ENCODE data around the gene COQ8A.

DNA sequence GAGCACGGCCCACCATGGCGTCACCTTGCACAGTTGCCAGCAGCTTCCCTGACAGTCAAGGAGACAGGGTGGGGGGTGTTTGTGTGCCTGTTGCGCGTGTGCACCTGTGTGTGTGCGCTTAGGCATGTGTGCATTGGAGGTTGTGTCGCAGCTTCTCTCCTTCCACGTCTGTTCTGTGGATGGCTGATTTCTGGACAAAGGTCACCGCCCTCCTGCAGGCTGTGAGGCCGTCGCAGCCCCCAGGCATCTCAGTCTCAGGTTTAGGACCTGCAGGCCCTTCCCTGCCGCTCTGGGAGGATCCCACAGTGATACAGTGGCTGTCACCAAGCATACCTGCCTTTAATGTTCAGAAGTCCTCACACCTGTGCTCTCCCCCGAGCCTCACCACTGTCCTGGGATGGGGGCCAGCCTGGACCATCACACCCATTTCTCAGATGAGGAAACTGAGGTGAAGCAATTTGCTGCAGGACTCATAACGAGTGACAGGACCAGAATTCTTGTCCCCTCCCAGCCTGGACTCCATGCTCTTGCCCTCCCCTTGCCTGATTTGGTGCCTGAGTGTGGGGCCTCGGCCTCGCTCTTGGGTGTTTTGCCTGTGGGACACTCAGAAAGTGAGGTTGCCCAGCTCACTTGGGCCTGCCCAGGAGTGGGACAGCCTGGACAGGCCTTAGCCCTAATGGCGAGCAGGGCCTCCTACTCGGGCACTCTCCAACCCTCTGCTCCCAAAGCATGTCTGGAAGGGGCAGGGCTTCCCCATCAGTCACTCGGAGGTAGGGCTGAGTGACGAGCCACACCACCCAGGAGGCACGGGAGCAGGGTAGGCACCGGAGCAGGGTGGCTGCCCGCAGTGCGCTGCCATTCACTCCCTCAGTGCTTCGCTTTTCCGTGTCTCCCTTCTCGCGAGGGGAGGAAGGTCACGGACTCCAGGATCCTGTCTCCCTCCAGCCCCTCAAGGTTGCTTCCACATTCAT lies 22.6 kb downstream of the COQ8A start:
- TF ChIP-seq, protein P1, sequence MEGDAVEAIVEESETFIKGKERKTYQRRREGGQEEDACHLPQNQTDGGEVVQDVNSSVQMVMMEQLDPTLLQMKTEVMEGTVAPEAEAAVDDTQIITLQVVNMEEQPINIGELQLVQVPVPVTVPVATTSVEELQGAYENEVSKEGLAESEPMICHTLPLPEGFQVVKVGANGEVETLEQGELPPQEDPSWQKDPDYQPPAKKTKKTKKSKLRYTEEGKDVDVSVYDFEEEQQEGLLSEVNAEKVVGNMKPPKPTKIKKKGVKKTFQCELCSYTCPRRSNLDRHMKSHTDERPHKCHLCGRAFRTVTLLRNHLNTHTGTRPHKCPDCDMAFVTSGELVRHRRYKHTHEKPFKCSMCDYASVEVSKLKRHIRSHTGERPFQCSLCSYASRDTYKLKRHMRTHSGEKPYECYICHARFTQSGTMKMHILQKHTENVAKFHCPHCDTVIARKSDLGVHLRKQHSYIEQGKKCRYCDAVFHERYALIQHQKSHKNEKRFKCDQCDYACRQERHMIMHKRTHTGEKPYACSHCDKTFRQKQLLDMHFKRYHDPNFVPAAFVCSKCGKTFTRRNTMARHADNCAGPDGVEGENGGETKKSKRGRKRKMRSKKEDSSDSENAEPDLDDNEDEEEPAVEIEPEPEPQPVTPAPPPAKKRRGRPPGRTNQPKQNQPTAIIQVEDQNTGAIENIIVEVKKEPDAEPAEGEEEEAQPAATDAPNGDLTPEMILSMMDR (IDR thresholded peaks at IDR 0.05; ENCODE audit: low read depth, low read length) = no peak
- TF ChIP-seq, protein P2, sequence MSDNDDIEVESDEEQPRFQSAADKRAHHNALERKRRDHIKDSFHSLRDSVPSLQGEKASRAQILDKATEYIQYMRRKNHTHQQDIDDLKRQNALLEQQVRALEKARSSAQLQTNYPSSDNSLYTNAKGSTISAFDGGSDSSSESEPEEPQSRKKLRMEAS (IDR thresholded peaks at IDR 0.05; ENCODE audit: low read depth, low read length) = no peak

Measured in NB4 (cell line).